ENCODE data around the gene CRHR1. TPM values are rescaled to one million over a fixed set of nuclear protein-coding genes. Genes with fewer than 3 reads are reported as not detected.

CRHR1 gene
- total RNA-seq, 4 donors from 2014 or later: not detected

GRCh38 chr17:45759761-45760160 is 24.4 kb upstream of the CRHR1 start:
- 81 to 84% methylated on average over 3 of the region's 3 CpGs for WGBS, 2 donors
- Histone ChIP-seq H3K4me3 (replicated peaks in 1 of 3) (no peak overlapping the region), H3K36me3 (no peaks in the 10 kb centered on the region), H3K27me3 (no peaks in the 10 kb centered on the region), H3K4me1 (no peaks in the 10 kb centered on the region), H3K9me3 (no peaks in the 10 kb centered on the region), H3K27ac (no peak overlapping the region)
- TF ChIP-seq POLR2A (IDR thresholded peaks at IDR 0.05): no peak
- DNase-seq: no peak
- intact Hi-C loops (cut with DNase I): no loop called here

- DNase-seq: no peak
- Histone ChIP-seq H3K4me3 (replicated peaks in 1 of 3) (no peak overlapping the region), H3K27me3 (no peaks in the 10 kb centered on the region), H3K9me3 (no peaks in the 10 kb centered on the region), H3K36me3 (no peaks in the 10 kb centered on the region), H3K4me1 (no peaks in the 10 kb centered on the region), H3K27ac (no peak overlapping the region)
- TF ChIP-seq CTCF (IDR thresholded peaks at IDR 0.05) (no peak), POLR2A (IDR thresholded peaks at IDR 0.05) (no peak)
- WGBS, 2 donors: 57 to 61% methylated on average over 4 of the region's 4 CpGs
- intact Hi-C loops (cut with DNase I): no loop called here
Observed at GRCh38 chr17:45761957-45762565, 22.1 kb upstream of the CRHR1 start.

- Histone ChIP-seq H3K27me3 (no peaks in the 10 kb centered on the region), H3K4me1 (no peaks in the 10 kb centered on the region), H3K9me3 (no peaks in the 10 kb centered on the region), H3K4me3 (replicated peaks in 1 of 3) (no peak overlapping the region), H3K36me3 (no peaks in the 10 kb centered on the region), H3K27ac (no peak overlapping the region)
- TF ChIP-seq CTCF (IDR thresholded peaks at IDR 0.05) (no peak), POLR2A (IDR thresholded peaks at IDR 0.05) (no peak)
- intact Hi-C loops (cut with DNase I): no loop called here
- DNase-seq: no peak
- 45 to 56% methylated on average over 6 to 7 of the region's 7 CpGs for WGBS, 2 donors
Observed at GRCh38 chr17:45763182-45763581, 20.9 kb upstream of the CRHR1 start.

GRCh38 chr17:45764479-45764878 is 19.6 kb upstream of the CRHR1 start:
- H3K4me1 ChIP-seq: no peaks in the 10 kb centered on the region
- no peaks in the 10 kb centered on the region for H3K27me3 ChIP-seq
- no peaks in the 10 kb centered on the region for H3K9me3 ChIP-seq
- DNase-seq: no peak
- H3K4me3 ChIP-seq (replicated peaks in 1 of 3): no peak overlapping the region
- TF ChIP-seq CTCF (IDR thresholded peaks at IDR 0.05): no peak
- no peak for TF ChIP-seq POLR2A (IDR thresholded peaks at IDR 0.05)
- H3K27ac ChIP-seq: no peak overlapping the region
- no peaks in the 10 kb centered on the region for H3K36me3 ChIP-seq
- intact Hi-C loops (cut with DNase I): no loop called here

- H3K36me3 ChIP-seq: no peaks in the 10 kb centered on the region
- H3K27me3 ChIP-seq: no peaks in the 10 kb centered on the region
- no peaks in the 10 kb centered on the region for H3K4me1 ChIP-seq
- TF ChIP-seq POLR2A (IDR thresholded peaks at IDR 0.05) (no peak), CTCF (IDR thresholded peaks at IDR 0.05) (no peak)
- no peak for DNase-seq
- WGBS, 2 donors: 43 to 53% methylated on average over 4 of the region's 4 CpGs
- H3K27ac ChIP-seq: no peak overlapping the region
- no peaks in the 10 kb centered on the region for H3K9me3 ChIP-seq
- intact Hi-C loops (cut with DNase I): no loop called here
- H3K4me3 ChIP-seq (replicated peaks in 1 of 3): no peak overlapping the region
Observed at GRCh38 chr17:45768000-45768399, 16.1 kb upstream of the CRHR1 start.

Measured in thyroid gland (tissue), 4 donors.